Measurements from ENCODE around the gene PROS1. TPM values are rescaled to one million over a fixed set of nuclear protein-coding genes. Genes with fewer than 3 reads are reported as not detected.
"Not testable (repeated sequence)": the region's sequence is repeated elsewhere in the genome, so short reads cannot be mapped to it uniquely, and the experiment has no call there.

Gene PROS1
- total RNA-seq, 4 donors from 2014 or later: 20.0 to 84.4 (median 39.9) TPM

- Histone ChIP-seq H3K4me3 (replicated peaks in 1 of 3) (no peak overlapping the region), H3K4me1 (peaks cover 7% of the 10 kb centered on the region in 2 donors), H3K9me3 (no peaks in the 10 kb centered on the region), H3K36me3 (no peaks in the 10 kb centered on the region), H3K27ac (no peak overlapping the region), H3K27me3 (no peaks in the 10 kb centered on the region)
- TF ChIP-seq, protein P1, sequence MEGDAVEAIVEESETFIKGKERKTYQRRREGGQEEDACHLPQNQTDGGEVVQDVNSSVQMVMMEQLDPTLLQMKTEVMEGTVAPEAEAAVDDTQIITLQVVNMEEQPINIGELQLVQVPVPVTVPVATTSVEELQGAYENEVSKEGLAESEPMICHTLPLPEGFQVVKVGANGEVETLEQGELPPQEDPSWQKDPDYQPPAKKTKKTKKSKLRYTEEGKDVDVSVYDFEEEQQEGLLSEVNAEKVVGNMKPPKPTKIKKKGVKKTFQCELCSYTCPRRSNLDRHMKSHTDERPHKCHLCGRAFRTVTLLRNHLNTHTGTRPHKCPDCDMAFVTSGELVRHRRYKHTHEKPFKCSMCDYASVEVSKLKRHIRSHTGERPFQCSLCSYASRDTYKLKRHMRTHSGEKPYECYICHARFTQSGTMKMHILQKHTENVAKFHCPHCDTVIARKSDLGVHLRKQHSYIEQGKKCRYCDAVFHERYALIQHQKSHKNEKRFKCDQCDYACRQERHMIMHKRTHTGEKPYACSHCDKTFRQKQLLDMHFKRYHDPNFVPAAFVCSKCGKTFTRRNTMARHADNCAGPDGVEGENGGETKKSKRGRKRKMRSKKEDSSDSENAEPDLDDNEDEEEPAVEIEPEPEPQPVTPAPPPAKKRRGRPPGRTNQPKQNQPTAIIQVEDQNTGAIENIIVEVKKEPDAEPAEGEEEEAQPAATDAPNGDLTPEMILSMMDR (IDR thresholded peaks at IDR 0.05): no peak
- no peak for TF ChIP-seq POLR2A (IDR thresholded peaks at IDR 0.05)
- DNase-seq: no peak
- 94 to 96% methylated on average over 13 of the region's 13 CpGs for WGBS, 2 donors
- intact Hi-C loops (cut with DNase I): no loop called here
These were observed 8.0 kb upstream of the PROS1 start for GRCh38 chr3:93981649-93982048.

DNA sequence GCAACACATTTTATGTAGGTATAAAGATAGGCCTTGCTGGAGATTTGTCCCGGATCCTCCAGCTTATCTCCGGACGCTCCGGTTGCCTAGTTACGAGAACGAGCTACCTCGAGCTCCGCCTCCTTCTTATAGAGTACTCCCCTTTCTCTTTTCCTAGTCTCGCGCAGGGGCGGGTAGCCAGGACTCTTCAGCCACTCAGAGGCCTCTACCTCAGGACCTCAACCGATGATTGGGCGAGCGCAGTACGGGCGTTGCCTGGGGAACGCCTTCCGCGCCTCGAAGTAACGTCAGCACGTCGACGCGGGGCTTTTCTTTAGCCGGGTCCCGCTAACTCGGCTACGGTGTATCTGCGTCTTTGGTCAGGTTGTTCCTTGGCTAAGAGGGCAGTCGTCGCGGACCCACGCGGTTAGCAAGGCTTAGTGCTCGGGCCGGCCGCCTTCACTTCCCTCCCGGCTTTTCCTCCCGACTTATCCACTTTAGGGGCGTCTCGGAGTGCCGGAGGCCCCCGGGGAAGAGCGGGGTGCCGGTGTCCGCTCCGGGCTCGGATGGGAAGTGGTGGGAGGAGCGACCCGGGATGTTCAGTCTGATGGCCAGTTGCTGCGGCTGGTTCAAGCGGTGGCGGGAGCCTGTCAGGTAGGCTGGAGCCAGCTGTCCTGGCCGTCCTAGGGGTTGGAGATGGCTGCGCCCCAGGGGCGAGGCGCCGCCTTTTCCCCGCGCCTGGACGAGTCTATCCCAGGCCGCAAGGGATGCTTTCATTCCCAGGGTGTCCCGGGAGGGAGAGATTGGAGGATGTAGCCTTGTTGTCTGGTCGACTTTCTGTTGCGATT, 6.4 kb upstream of the PROS1 start, which contains the start of gene ARL13B:
TSS of gene ARL13B (plus strand) at position 306 of the 827 bp plus-strand sequence. CDS start at position 575, 269 bp downstream.
- Histone ChIP-seq H3K36me3 (no peaks in the 10 kb centered on the region), H3K27ac (peak within 1 kb of the TSS; percentile 5 to 93 (median 86)), H3K4me1 (peaks cover 7% of the 10 kb centered on the region in 2 donors), H3K4me3 (replicated peaks in 1 of 3) (peak within 1 kb of the TSS; percentile 22 to 83 (median 78)), H3K9me3 (no peaks in the 10 kb centered on the region), H3K27me3 (no peaks in the 10 kb centered on the region)
- peak; percentile 99 for DNase-seq
- 0 to 1% methylated on average over 32 to 53 of the region's 66 CpGs for WGBS, 2 donors
- intact Hi-C loops (cut with DNase I): no loop called here
- TF ChIP-seq, protein P1 (IDR thresholded peaks at IDR 0.05): no peak
- TF ChIP-seq POLR2A (IDR thresholded peaks at IDR 0.05): peak in 1 of 2 donors; percentile 86

- DNase-seq: no peak
- no peak overlapping the region for H3K4me3 ChIP-seq (replicated peaks in 1 of 3)
- H3K4me1 ChIP-seq: peaks cover 0 to 6% of the 10 kb centered on the region in 2 donors
- H3K27me3 ChIP-seq: no peaks in the 10 kb centered on the region
- H3K36me3 ChIP-seq: no peaks in the 10 kb centered on the region
- 91 to 98% methylated on average over 1 of the region's 1 CpG for WGBS, 2 donors
- no peak overlapping the region for H3K27ac ChIP-seq
- TF ChIP-seq POLR2A (IDR thresholded peaks at IDR 0.05): no peak
- TF ChIP-seq, protein P1 (IDR thresholded peaks at IDR 0.05): no peak
- intact Hi-C loops (cut with DNase I): no loop called here
- H3K9me3 ChIP-seq: no peaks in the 10 kb centered on the region
These were observed 3.7 kb downstream of the PROS1 start for GRCh38 chr3:93969997-93970396.

- H3K36me3 ChIP-seq: no peaks in the 10 kb centered on the region
- H3K27me3 ChIP-seq: no peaks in the 10 kb centered on the region
- TF ChIP-seq POLR2A (IDR thresholded peaks at IDR 0.05): no peak
- TF ChIP-seq, protein P1 (IDR thresholded peaks at IDR 0.05): no peak
- H3K27ac ChIP-seq: no peak overlapping the region
- no peak overlapping the region for H3K4me3 ChIP-seq (replicated peaks in 1 of 3)
- DNase-seq: no peak
- peaks cover 0 to 6% of the 10 kb centered on the region in 2 donors for H3K4me1 ChIP-seq
- intact Hi-C loops (cut with DNase I): no loop called here
- no peaks in the 10 kb centered on the region for H3K9me3 ChIP-seq
- WGBS, 2 donors: 61 to 78% methylated on average over 3 of the region's 3 CpGs
These were observed 4.3 kb downstream of the PROS1 start for GRCh38 chr3:93969443-93969842.

GRCh38 chr3:93965106-93965505, 8.6 kb downstream of the PROS1 start:
- intact Hi-C loops (cut with DNase I); DNase-seq; H3K27ac ChIP-seq; H3K4me1 ChIP-seq; H3K36me3 ChIP-seq; H3K4me3 ChIP-seq (replicated peaks in 1 of 3); H3K9me3 ChIP-seq; H3K27me3 ChIP-seq: not testable (repeated sequence)
- WGBS, 2 donors: 95 to 97% methylated on average over 19 of the region's 19 CpGs
